Chondrocyte (in vitro differentiated cells): ENCODE data around the gene NMU. TPM values are rescaled to one million over a fixed set of nuclear protein-coding genes. Genes with fewer than 3 reads are reported as not detected.
"Not testable (repeated sequence)": the region's sequence is repeated elsewhere in the genome, so short reads cannot be mapped to it uniquely, and the experiment has no call there.

Source experiments
- DNase-seq: peaks from one replicate; pipeline ENCODE4 v3.0.0; 2021; ENCODE audit warnings: mixed read lengths, low spot score
- H3K27ac Mint-ChIP-seq: one replicate; pipeline ENCODE4 v1.8.0; 2021; ENCODE audit warnings: mild to moderate bottlenecking, moderate library complexity, mixed read lengths; ENCODE audit not compliant: unreplicated experiment
- H3K27me3 Mint-ChIP-seq: 2 replicates; pipeline ENCODE4 v1.8.0; 2021; ENCODE audit warnings: low read depth, mixed read lengths
- H3K36me3 Mint-ChIP-seq: 2 replicates; pipeline ENCODE4 v1.8.0; 2021; ENCODE audit warnings: low read depth, mixed read lengths
- H3K4me1 Mint-ChIP-seq: 2 replicates; pipeline ENCODE4 v1.8.0; 2021; ENCODE audit warnings: low read depth, mild to moderate bottlenecking, mixed read lengths
- H3K4me3 Mint-ChIP-seq: one replicate; pipeline ENCODE4 v1.8.0; 2021; ENCODE audit warnings: mild to moderate bottlenecking, moderate library complexity, mixed read lengths; ENCODE audit not compliant: unreplicated experiment
- H3K9me3 Mint-ChIP-seq: 2 replicates; pipeline ENCODE4 v1.8.0; 2021; ENCODE audit warnings: low read depth, mixed read lengths
- CTCF ChIP-seq: fragments of 200-600 bp; sonication (generic); IDR thresholded peaks from 2 replicates; pipeline ENCODE4 v1.5.0; 2021; ENCODE audit warnings: antibody characterized with exemption, mild to moderate bottlenecking, moderate library complexity
- total RNA-seq: library from RNA; stranded (reverse); gene quantifications from 3 replicates; pipeline ENCODE4 v1.2.1, GENCODE V29; 2021

NMU gene
- total RNA-seq, 1 donor from 2014 or later: 0.80 TPM

- no peaks in the 10 kb centered on the region for H3K36me3 Mint-ChIP-seq
- peaks cover 3% of the 10 kb centered on the region for H3K9me3 Mint-ChIP-seq
- no peak for TF ChIP-seq CTCF
- DNase-seq: no peak
- no peak overlapping the region for H3K4me3 Mint-ChIP-seq
- H3K27me3 Mint-ChIP-seq: peaks cover 4% of the 10 kb centered on the region
- H3K27ac Mint-ChIP-seq: no peak overlapping the region
- H3K4me1 Mint-ChIP-seq: peaks cover 11% of the 10 kb centered on the region
Measured at GRCh38 chr4:55553441-55554201, 82.5 kb downstream of the NMU start.

- DNase-seq, H3K9me3 Mint-ChIP-seq, H3K36me3 Mint-ChIP-seq, H3K27me3 Mint-ChIP-seq, H3K27ac Mint-ChIP-seq, H3K4me3 Mint-ChIP-seq: not testable (repeated sequence)
- H3K4me1 Mint-ChIP-seq: peaks cover 25% of the 10 kb centered on the region
Measured at GRCh38 chr4:55551964-55552363, 84.1 kb downstream of the NMU start.

GRCh38 chr4:55549888-55550287 lies 86.2 kb downstream of the NMU start:
- Mint-ChIP-seq H3K27me3 (no peaks in the 10 kb centered on the region), H3K4me1 (peaks cover 31% of the 10 kb centered on the region), H3K4me3 (no peak overlapping the region), H3K36me3 (no peaks in the 10 kb centered on the region), H3K27ac (no peak overlapping the region), H3K9me3 (no peaks in the 10 kb centered on the region)
- no peak for TF ChIP-seq CTCF
- DNase-seq: no peak

GRCh38 chr4:55547918-55548317 lies 88.2 kb downstream of the NMU start:
- peak overlapping the region; percentile 99 for H3K4me3 Mint-ChIP-seq
- no peaks in the 10 kb centered on the region for H3K9me3 Mint-ChIP-seq
- peaks cover 49% of the 10 kb centered on the region for H3K4me1 Mint-ChIP-seq
- H3K36me3 Mint-ChIP-seq: no peaks in the 10 kb centered on the region
- DNase-seq: no peak
- H3K27me3 Mint-ChIP-seq: no peaks in the 10 kb centered on the region
- no peak for TF ChIP-seq CTCF
- H3K27ac Mint-ChIP-seq: peak overlapping the region; percentile 98

GRCh38 chr4:55547466-55547770 lies 88.7 kb downstream of the NMU start:
- peak overlapping the region; percentile 99 for H3K4me3 Mint-ChIP-seq
- DNase-seq: no peak
- no peaks in the 10 kb centered on the region for H3K36me3 Mint-ChIP-seq
- peaks cover 51% of the 10 kb centered on the region for H3K4me1 Mint-ChIP-seq
- peak overlapping the region; percentile 98 for H3K27ac Mint-ChIP-seq
- no peaks in the 10 kb centered on the region for H3K9me3 Mint-ChIP-seq
- TF ChIP-seq CTCF: no peak
- H3K27me3 Mint-ChIP-seq: no peaks in the 10 kb centered on the region
